DOHH2 (cell line): ENCODE data around the gene CDK2.

ENCODE experiments used
- H3F3A ChIP-seq: fragments of 200-600 bp; sonication (generic), shearing (Covaris generic); 2 replicates; pipeline ENCODE4 v1.6.0; 2016; ENCODE audit warnings: antibody characterized with exemption, mild to moderate bottlenecking; ENCODE audit not compliant: control insufficient read depth, insufficient read depth
- H3K27ac ChIP-seq: fragments of 200-600 bp; sonication (generic); 2 replicates; pipeline ENCODE4 v1.5.1; 2014; ENCODE audit warnings: low read depth, mild to moderate bottlenecking, low read length, moderate library complexity
- H3K27me3 ChIP-seq: fragments of 200-600 bp; sonication (generic); 2 replicates; pipeline ENCODE4 v1.6.1; 2014; ENCODE audit warnings: mild to moderate bottlenecking, low read length, mixed read lengths; ENCODE audit not compliant: control insufficient read depth
- H3K36me3 ChIP-seq: fragments of 200-600 bp; sonication (generic); 2 replicates; pipeline ENCODE4 v1.6.1; 2014; ENCODE audit warnings: mild to moderate bottlenecking, low read length, moderate library complexity, mixed read lengths; ENCODE audit not compliant: control insufficient read depth
- H3K4me1 ChIP-seq: fragments of 200-600 bp; sonication (generic); 2 replicates; pipeline ENCODE4 v1.6.1; 2014; ENCODE audit warnings: mild to moderate bottlenecking, low read length, mixed read lengths; ENCODE audit not compliant: control insufficient read depth
- H3K4me2 ChIP-seq: fragments of 200-600 bp; sonication (generic); 2 replicates; pipeline ENCODE4 v1.6.0; 2014; ENCODE audit warnings: mild to moderate bottlenecking, low read length, moderate library complexity
- H3K4me3 ChIP-seq: fragments of 200-600 bp; sonication (generic); 2 replicates; pipeline ENCODE4 v1.5.1; 2014; ENCODE audit warnings: mild to moderate bottlenecking, low read length, mixed read lengths
- H3K79me2 ChIP-seq: fragments of 200-600 bp; sonication (generic); 2 replicates; pipeline ENCODE4 v1.6.1; 2014; ENCODE audit warnings: mild to moderate bottlenecking, low read length, mixed read lengths; ENCODE audit not compliant: control insufficient read depth
- H3K9me2 ChIP-seq: fragments of 200-600 bp; sonication (generic); replicated peaks from 2 replicates; pipeline ENCODE4 v1.6.1; 2014; ENCODE audit warnings: mild to moderate bottlenecking, low read length, mixed read lengths; ENCODE audit not compliant: control insufficient read depth
- H3K9me3 ChIP-seq: fragments of 200-600 bp; sonication (generic); 2 replicates; pipeline ENCODE4 v1.6.1; 2014; ENCODE audit warnings: antibody characterized with exemption, low read length, mixed read lengths; ENCODE audit not compliant: control insufficient read depth, insufficient read depth
- H4K20me1 ChIP-seq: fragments of 200-600 bp; sonication (generic); 2 replicates; pipeline ENCODE4 v1.6.0; 2014; ENCODE audit warnings: low read depth, mild to moderate bottlenecking, antibody characterized with exemption, low read length, moderate library complexity; ENCODE audit not compliant: control insufficient read depth, insufficient read depth
- EZH2phosphoT487 ChIP-seq: fragments of 200-600 bp; sonication (generic); IDR thresholded peaks from 2 replicates; pipeline ENCODE4 v1.6.1; 2017; ENCODE audit warnings: borderline replicate concordance, mild to moderate bottlenecking, antibody characterized with exemption, low read length, moderate library complexity, mixed read lengths
- TF ChIP-seq, protein P1 (sequence below): fragments of 200-600 bp; sonication (generic); IDR thresholded peaks from one replicate; pipeline ENCODE4 v1.5.1; 2014; ENCODE audit warnings: antibody characterized with exemption, mild to moderate bottlenecking, low read depth, low read length; ENCODE audit not compliant: poor library complexity, severe bottlenecking

CDK2 gene

GRCh38 chr12:56020423-56021184, 54.0 kb downstream of the CDK2 start, which contains the start of gene IKZF4:
Gene IKZF4, plus strand, starts transcription at chr12:56021043. Its CDS starts 451 bp downstream, at chr12:56021494.
- no peak within 1 kb of the TSS for H3K4me2 ChIP-seq

DNA sequence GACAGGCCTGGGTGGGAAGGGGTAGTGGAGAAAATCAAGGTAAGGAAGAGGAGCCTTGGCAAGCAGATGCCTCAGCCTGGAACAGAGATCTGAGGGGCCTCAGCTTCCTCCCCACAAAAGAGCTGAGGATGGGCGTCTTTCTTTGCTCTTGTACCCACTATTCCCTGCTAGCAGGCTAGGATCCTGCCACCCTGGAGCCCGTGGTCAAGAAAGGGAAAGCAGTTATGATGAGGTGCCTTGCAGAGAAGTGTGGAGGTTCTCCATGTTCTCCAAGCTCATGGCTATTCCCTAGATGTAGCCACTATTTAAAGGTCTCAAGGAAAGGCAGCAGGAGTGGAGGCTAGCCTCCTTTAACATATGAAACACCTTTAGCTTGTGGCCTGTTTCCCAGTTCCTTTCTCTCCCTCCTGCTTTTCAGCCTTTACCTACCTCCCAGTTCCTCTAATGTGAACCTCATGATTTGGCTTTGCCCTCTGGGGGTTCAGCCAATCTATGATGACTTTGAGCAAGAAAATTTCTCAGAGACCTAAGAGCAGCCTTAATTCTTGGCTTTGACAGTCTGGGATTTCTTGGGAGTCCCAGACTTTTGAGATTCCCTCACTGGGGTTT, 55.4 kb downstream of the CDK2 start:
- H3K9me3 ChIP-seq = no peaks in the 10 kb centered on the region
- H3K79me2 ChIP-seq = no peaks in the 10 kb centered on the region
- H3K36me3 ChIP-seq = no peaks in the 10 kb centered on the region
- TF ChIP-seq, protein P1, sequence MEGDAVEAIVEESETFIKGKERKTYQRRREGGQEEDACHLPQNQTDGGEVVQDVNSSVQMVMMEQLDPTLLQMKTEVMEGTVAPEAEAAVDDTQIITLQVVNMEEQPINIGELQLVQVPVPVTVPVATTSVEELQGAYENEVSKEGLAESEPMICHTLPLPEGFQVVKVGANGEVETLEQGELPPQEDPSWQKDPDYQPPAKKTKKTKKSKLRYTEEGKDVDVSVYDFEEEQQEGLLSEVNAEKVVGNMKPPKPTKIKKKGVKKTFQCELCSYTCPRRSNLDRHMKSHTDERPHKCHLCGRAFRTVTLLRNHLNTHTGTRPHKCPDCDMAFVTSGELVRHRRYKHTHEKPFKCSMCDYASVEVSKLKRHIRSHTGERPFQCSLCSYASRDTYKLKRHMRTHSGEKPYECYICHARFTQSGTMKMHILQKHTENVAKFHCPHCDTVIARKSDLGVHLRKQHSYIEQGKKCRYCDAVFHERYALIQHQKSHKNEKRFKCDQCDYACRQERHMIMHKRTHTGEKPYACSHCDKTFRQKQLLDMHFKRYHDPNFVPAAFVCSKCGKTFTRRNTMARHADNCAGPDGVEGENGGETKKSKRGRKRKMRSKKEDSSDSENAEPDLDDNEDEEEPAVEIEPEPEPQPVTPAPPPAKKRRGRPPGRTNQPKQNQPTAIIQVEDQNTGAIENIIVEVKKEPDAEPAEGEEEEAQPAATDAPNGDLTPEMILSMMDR = no peak
- no peak for TF ChIP-seq EZH2phosphoT487
- H3F3A ChIP-seq = no peaks in the 10 kb centered on the region
- peaks cover 6% of the 10 kb centered on the region; the same call in 1 of the 2 replicates for H3K4me1 ChIP-seq
- no peak overlapping the region for H3K27ac ChIP-seq
- H4K20me1 ChIP-seq = no peaks in the 10 kb centered on the region
- no peaks in the 10 kb centered on the region for H3K27me3 ChIP-seq
- no peak overlapping the region for H3K4me3 ChIP-seq
- H3K9me2 ChIP-seq = no peaks in the 10 kb centered on the region
- no peak overlapping the region for H3K4me2 ChIP-seq

More at GRCh38 chr12:56020423-56021184, 54.0 kb downstream of the CDK2 start, which contains the start of gene IKZF4:
- H3K9me3 ChIP-seq = no peaks in the 10 kb centered on the region
- no peak within 1 kb of the TSS for H3K27ac ChIP-seq
- no peak within 1 kb of the TSS for H3K4me3 ChIP-seq
- no peaks in the 10 kb centered on the region for H3K9me2 ChIP-seq
- H3K4me1 ChIP-seq = peaks cover 6% of the 10 kb centered on the region; the same call in 1 of the 2 replicates
- TF ChIP-seq, protein P1 = no peak
- TF ChIP-seq EZH2phosphoT487 = no peak
- no peaks in the 10 kb centered on the region for H3K79me2 ChIP-seq
- H3K36me3 ChIP-seq = no peaks in the 10 kb centered on the region
- H4K20me1 ChIP-seq = no peaks in the 10 kb centered on the region
- H3K27me3 ChIP-seq = no peaks in the 10 kb centered on the region
- no peaks in the 10 kb centered on the region for H3F3A ChIP-seq
